HG03521 (cell line): Measurements from ENCODE around the gene CGNL1.
A peak's percentile ranks its signal among the peaks of the same experiment; 100 is the strongest.

Source experiments
- ATAC-seq: cut with Tn5 transposase; IDR thresholded peaks from one replicate; pipeline ENCODE4 v1.9.1; 2021; ENCODE audit warnings: mild to moderate bottlenecking, moderate library complexity; ENCODE audit not compliant: unreplicated experiment

The CGNL1 gene

DNA sequence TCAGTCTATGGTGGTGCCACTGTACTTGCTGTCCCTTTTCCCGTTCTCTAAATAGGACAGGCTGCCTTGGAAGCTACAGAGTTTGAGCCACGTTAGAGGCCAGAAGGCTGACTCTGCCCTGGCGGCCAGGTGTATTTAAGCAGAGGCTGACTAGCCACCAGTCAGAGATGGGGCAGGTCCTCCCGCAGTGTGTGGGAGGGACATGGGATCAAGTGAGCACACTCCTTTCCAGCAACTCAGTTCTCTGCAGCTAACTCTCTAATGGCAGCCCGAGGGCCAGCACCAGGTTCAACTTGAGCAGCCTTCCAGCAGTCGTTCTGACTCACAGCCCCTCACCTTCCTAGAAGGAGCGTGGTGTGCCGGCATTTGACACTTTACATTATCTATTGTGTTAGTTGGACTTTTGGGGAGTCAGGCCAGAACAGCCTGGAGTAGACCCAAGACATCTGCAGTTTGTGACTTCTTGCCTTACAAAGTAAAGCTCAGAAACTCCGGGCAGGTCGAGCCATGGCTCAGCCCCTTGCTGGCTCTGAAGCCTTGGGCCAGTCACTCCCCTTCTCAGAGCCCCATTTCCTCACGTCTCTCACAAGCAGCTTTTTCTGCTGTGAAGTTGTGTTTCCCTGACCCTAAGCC lies 168.7 kb downstream of the CGNL1 start:
- no peak for ATAC-seq

DNA sequence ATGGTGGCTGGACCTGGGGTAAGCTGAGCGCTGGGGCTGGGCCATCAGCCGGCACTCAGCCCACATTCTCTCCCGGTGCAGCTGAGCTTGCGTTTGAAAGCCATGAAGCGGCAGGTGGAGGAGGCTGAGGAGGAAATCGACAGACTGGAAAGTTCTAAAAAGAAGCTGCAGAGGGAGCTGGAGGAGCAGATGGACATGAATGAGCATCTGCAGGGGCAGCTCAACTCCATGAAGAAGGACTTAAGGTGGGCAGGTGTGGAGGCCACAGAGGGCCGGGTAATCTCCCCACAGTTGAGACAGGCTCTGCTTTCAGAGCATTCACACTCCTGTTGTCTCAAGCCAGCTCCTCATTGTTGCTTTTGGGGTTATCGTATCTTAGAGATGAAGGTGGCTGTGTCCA lies 169.7 kb downstream of the CGNL1 start:
- ATAC-seq, result no peak

DNA sequence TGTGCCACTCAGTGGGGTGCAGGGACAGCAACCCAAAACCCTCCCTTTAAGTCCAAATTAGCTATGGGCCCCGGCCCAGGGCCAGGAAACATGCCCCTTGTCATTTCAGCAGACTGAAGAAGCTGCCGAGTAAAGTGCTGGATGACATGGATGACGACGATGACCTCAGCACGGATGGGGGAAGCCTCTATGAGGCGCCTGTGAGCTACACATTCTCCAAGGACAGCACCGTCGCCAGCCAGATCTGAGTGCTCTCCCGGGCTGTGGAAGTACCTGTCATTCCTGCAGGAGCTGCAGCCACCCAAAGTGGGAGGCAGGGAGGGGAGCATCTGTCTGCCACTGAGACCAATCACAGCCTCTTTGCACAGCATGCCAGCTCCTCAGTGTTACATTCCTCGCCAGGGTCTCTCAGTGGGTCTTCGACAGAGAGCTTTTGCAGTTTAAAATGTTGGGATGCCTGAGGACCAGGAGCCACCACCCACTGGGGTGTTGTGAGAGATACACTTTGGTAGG lies 171.0 kb downstream of the CGNL1 start:
- no peak for ATAC-seq

DNA sequence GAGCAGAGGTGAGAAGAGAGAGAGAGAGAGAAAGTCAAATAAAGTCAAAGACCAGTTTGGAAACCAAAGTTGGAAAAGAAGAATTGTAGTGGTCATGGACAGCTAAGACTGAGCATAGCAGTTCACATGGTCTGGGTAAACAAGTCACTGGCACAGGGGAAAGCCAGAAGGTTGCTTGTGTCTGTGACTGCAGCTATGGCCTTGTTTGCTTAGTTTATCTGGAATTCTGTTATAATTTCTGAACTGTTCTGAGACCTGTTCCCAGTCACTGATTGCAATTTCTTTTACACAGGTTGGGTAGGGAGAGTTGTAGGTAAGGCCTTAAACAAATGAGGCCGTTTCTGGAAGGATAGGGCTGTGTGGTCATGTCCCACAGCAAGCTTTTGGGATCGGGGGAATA lies 172.0 kb downstream of the CGNL1 start:
- no peak for ATAC-seq

DNA sequence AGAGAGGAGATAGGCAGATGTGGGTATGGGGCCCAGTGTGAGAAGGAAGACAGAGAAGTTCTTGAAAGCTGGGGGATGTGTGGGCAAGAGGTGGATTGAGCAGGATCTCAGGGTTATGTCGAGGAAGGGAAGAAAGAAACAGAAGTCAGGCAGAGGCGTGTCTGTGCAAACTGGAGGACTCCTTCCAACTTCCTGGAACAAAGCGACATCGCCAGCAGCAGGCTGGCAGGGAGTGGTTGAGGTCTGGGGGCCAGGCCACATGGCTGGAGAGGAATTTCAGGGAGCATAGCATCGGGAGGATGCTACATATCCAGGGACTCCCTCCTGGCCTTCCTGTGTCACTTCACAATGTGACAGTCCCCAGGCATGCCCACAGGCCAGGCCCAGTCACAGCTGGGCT lies 172.5 kb downstream of the CGNL1 start:
- ATAC-seq, result no peak

DNA sequence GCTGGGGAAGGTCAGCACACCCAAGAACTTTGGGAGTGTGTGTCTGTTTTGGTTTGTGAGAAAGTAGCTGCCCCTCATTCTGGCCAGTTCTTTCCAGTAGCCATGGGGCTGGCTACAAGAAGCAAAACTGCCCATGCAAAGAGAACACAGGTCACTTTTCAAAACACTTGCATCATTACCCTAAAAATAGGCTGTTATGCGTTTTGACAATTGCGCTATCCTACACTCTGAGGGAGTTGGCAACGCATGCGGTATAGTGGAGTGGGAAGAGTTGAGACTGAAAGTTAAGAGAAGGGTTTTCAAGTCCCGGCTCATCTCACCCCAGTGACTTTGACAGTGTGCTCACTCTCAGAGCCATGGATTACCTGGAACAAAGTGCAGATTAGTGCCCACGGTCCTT lies 173.6 kb downstream of the CGNL1 start:
- ATAC-seq, result no peak

DNA sequence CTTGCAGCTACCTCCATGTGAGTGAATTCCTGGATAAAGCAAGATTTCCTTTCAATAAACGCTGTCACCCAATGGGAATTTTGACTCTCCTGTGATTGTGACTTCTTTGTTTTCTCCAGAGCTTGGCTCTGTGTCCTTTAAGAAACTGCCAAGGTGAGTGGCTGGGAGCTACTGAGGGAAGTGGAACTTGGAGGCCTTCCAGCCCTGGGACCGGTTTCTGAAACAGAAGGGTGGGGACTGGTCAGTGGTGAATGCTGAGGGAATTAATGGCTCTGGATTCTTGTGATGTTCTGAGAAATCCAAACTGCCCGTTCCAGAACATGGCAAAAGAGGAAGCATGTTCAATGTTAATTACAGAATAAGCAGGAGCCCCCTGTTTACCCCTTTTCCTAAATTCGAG lies 174.3 kb downstream of the CGNL1 start:
- no peak for ATAC-seq

DNA sequence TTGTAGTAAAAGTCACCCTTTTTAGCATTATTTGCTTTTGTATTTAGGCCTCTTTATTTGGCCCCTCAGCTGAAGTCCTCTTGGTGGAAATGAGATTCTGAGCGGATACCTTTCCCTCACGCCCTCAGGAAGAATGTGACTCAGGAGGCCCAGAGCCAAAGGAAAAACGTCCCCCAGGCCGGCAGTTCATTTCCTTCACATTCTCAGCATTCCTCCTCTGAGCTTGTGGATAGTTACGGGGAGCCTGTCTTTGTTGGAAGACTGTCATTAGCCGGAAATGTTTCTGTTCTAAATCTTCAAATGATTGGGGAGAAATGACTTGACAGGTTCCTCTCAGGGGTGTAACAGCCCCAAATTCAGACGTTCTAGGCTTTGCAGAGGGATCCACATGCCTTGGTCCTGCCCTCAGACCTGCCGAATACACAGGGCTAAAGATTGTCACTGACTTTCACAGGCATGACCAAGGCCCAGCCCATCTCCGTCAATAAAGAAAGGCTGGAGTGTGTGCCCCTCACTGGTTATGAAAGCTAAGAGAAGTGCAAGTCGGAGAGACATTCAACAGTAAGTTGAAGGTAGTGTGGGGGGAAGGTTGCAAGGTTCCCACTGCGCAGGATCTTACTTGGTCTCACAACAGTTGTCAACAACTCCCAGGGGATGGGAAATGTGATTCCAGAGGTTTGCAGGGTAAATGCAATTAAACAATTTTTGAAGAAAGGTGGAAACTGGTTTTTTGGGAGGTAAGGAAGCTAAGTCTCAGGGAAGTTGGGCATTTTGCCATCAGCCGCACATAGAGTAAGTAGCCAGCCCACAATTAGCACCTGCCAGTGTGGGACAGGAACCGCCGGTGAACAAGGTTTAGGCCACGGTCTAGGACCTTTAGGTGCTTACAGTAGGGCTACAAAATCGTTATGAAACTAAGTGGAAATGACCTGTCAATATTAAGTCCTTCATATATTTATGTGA lies 175.7 kb downstream of the CGNL1 start:
- ATAC-seq, result no peak

DNA sequence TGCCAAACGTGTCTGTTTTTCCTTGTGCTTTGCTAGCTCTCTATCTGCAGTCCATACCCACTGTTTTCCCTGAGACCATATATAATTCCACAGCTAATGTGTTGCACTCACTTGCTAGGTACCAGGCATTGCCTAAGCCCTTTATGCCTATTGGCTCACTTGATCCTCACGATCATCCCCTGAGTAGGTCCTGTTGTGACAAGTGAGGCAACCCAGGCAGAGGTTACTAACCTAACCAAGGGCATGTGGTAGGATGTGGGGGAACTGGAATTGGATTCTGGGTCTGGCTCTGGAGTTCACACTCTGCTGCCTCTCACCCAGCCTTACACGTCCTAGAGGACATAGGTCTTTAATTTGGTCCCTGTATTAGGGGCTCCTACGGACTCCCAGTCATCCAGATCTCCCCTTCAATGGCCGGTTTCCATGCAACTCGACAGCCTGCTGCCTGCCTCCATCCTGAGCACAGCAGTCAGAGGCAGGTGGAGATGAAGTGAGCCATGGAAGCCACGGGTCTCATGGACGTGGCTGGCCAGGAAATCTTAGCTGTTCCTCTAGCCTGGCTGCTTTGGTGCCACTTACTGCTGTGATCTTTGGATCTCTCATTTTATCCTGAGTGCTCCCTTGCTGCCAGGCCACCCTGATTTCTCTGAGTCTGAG lies 176.5 kb downstream of the CGNL1 start:
- no peak for ATAC-seq

DNA sequence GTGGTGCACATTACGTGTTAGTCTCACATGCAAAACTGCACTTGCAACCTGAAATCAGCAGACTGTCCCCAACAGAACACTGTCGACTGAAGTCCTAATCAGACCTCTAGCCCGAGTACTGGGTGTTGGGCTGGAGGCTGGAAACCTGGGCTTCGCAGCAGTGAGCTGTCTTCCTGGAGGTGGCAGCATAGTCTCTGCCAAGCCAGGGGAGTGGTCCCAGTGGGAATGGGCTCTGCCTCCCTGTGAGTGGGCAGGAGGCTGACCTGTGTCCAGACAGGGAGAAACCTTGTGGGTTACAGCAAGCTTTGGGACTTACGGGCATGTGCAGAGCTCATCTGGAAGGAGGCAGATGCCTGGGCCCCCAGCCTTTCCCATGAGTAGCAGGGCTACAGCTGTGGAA lies 177.2 kb downstream of the CGNL1 start:
- no peak for ATAC-seq

DNA sequence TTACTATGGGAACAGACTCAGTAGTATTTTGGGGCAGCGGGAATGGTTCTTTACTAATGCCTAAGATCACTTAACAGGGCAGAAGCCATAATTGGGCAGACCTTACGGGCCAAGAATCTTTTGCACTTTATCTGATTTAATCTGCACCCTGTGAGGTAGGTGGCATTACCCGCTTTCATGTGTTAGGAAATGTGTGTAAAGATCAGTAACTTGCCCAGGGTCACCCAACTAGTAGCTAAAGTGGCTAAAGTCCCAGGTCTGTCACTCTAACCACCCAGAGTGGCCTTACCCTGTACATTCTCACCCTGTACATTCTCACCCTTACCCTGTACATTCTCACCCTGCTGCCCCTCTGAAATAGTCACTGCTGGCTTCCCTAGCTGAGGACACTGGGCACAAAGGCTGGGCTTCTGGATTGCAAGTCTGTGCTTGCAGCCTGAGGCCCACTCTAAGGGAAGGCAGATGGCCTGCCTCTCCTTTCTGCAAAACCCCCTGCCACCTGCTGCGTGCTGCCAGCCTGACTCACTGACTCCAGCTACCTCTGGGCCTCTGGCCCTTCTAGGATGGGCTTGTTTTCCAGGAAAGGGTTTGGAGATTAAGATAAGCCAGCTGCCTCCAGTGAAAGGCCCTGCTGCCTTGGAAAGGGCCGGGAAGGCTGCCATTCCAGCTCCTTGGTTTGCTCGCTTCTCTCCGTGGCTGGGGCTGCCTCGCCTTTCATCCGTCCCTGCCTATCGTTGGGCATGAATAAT lies 177.9 kb downstream of the CGNL1 start:
- ATAC-seq, result no peak

DNA sequence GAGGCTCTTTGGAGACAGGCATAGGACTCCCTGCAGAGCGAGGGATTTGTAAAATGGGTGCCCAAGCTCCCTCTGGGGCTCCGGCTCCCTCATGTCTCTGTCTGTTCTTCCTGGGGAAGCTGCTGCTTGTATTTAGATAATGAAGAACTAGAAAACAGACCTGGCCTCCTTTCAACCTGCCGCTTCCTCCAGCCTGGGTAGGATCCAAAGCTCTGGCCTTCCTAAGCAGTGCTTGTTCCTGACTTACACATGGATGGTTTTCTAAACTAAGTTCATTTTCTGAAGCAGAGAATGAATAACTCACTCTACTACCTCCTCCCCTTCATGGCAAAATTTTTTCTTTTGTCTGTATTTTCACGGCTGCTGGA lies 178.5 kb downstream of the CGNL1 start:
- ATAC-seq, result no peak

DNA sequence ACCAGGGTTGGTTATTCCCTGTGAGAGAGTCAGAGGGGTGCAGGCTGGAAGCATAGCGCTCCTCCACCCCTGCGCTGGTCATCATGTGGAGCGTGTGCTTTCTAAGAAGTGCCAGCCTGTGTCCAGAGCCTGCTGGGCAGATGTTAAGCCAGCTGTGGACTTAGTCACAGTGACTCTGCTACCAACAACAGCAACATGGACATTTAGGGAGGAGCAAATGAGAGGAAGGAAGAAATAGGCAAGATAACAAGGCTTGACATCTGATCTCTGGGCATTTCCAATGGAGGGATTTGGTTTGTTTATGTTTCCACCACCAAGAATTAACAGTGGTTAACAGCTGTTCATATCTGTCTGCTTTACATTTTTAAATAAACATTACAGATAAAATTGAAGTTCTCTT lies 179.0 kb downstream of the CGNL1 start:
- ATAC-seq, result no peak

DNA sequence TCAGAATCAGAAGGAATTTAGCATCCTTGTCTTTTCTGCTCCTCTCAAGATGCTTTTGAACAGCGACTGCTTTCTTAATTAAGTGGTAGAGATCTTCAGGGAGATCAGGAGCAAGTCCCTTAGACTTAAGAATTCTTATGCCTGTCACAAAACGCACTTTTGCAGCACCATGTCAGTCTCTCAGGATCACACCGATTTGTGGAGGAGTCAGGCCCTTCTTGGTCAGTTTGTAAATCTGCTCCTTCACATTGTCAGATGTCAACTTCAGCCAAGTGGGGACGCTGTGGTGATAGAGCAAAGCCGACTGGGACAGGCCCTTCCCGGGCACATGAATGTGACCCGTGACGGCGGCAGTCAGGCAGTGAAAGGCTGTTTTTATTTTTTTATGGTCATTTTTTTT lies 179.7 kb downstream of the CGNL1 start:
- ATAC-seq, result no peak

DNA sequence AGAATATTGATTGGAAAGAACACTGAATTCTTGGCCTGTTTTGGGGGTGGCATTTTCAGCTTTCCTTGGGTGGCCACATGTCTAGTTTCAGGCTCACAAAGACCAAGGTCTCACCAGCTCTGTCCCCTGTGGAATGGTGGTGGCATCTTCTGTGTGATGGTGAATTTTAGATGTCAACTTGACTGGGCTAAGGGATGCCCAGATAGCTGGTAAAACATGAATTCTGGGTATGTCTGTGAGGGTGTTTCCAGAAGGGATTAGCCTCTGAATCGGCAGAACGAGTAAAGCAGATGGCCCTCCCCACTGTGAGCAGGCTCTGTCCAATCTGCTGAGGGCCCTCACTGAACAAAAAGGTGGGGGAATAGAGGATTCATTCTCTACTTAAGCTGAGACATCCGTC lies 181.0 kb downstream of the CGNL1 start:
- ATAC-seq, result no peak

DNA sequence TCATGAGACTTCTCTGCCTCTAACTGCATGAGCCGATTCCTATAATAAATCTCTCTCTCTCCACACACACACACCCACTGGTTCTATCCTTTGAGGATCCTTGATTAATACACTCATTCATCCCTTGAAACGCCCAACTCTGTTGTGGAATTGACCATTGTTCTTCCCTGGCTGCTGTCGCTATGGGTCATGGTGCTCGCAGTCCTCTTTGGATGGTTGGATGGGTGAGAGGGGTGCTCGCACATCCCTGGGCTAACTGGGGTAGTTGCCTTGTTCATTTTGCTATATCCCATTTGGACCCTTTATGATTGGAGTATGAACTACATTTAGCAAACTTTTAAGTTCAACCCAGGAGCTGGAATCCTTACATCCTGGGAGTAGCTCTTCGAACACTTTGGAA lies 181.5 kb downstream of the CGNL1 start:
- ATAC-seq, result no peak

DNA sequence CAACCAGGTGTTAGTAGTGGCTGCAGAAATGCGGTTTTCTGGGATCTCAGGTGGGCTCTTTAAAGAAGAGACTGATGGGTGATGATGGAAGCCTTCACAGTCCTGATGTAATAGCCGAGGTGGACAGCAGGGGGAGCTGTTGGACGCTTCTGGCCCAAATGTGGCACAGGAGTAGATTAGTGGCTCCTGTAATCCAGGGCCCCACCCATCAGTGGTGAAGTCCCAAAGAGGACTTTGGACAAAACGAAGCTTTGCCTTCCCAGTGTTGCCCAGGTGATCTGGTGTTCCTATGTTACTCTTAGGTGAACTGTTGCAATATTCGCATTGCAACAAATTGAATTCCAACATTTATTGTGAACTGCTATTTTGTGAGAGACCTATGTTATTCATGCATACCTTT lies 183.6 kb downstream of the CGNL1 start:
- ATAC-seq, result peak; percentile 50

DNA sequence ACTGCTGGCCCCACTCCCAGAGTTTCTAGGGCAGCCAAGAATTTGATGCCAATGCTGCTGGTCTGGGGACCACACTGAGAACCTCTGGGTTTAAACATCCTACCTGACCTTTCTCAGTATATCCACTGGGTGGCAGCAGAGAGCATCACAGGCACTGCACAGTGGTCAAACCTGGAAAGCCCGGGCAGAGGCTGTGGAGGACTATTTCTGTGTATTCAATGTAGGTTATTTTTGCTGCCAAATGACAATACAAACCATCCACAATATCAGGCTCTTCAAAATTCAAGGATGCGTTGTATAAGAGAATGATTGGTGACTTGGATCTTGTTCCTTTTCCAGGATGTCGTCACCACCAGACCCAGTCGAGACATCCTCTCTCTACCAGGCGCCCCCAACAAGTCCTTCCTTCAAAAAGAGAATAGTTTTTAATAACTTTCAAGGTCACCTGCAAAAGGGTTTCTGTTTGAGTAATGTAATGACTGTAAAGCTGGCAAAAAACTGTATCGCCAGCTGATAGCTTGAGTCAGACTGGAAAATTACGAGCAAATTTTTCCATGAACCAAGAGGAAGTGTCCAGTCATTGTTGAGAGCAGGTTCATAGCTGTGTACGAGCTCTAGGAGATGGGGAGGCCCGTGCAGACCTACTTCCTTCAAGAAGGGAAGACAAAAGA lies 184.9 kb downstream of the CGNL1 start:
- peak; percentile 81 for ATAC-seq

DNA sequence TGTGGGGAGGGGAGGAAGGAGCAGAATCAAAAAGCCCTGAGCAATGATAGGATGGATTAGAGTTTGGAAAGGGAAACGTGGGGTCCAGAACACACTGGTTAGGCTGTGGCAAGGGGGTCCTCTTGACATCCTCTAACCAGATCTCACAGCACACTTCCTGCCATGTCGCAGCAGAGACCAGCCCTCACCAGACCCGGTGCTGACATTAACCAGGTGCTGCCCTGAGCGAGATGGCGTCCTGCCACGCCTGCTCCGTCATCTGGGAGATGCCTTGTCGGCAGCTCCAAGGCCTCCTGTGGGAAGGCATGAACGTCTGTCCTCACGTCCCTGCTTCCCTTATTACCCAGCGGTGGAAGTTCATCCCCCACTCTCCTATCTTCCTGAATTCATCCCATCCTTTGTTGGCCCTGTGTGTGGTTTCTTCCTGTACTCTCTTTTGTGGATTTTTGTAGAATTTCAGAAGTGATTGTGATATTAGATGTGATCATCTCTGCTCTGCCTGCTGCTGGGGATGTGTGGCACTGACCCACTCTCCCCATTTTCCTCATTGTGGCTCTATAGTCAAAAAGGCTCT lies 186.0 kb downstream of the CGNL1 start:
- no peak for ATAC-seq

DNA sequence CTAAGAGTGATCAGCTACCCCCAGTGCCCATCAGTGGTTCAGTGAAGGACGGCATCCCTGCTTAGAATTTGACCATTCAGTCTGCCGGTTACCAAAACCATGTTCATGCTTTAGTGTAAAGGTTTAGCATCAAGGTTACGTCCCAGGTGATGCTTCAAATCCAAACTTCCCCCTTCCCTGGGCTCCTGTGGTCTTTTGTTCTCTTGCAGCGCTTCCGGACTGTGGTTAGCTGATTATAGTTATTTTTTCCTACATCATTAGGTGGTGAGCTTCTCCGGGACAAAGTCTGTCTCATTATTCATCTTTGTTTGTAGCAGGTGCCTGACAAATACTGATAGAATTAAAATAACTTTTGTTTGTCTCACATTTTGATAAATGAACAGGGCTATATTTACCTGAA lies 187.1 kb downstream of the CGNL1 start:
- ATAC-seq, result no peak
